RWPE2 (cell line): ENCODE results near the gene CFDP1.

Experiments
- ATAC-seq: fragments of 200-7000 bp; cut with Tn5 transposase; 3 replicates; pipeline ENCODE4 v1.9.1; 2021; ENCODE audit warnings: low read depth
- DNase-seq: peaks from one replicate; pipeline ENCODE4 v3.0.0-alpha.2; 2020; ENCODE audit warnings: low spot score
- H3K27ac ChIP-seq: fragments of 450-650 bp; 2 replicates; pipeline ENCODE4 v1.5.1; 2017; ENCODE audit warnings: mild to moderate bottlenecking; ENCODE audit not compliant: poor library complexity, severe bottlenecking
- H3K27me3 ChIP-seq: fragments of 250-450 bp; sonication (Bioruptor Pico); 2 replicates; pipeline ENCODE4 v1.5.1; 2021; ENCODE audit warnings: mild to moderate bottlenecking, moderate library complexity; ENCODE audit not compliant: insufficient read depth, poor library complexity, severe bottlenecking
- H3K36me3 ChIP-seq: fragments of 250-450 bp; sonication (Bioruptor Pico); 2 replicates; pipeline ENCODE4 v1.5.1; 2020; ENCODE audit warnings: low read depth, mild to moderate bottlenecking, moderate library complexity
- H3K4me1 ChIP-seq: fragments of 250-450 bp; sonication (Bioruptor Pico); 2 replicates; pipeline ENCODE4 v1.5.1; 2021; ENCODE audit warnings: mild to moderate bottlenecking, moderate library complexity; ENCODE audit not compliant: insufficient read depth, poor library complexity, severe bottlenecking
- H3K4me3 ChIP-seq: fragments of 250-450 bp; sonication (Bioruptor Pico); 2 replicates; pipeline ENCODE4 v1.5.1; 2021; ENCODE audit warnings: mild to moderate bottlenecking, moderate library complexity; ENCODE audit not compliant: severe bottlenecking
- H3K9me3 ChIP-seq: fragments of 250-450 bp; sonication (Bioruptor Pico); 2 replicates; pipeline ENCODE4 v1.5.1; 2021; ENCODE audit warnings: mild to moderate bottlenecking, moderate library complexity; ENCODE audit not compliant: severe bottlenecking
- TF ChIP-seq, protein P1 (sequence below): fragments of 450-650 bp; IDR thresholded peaks from one replicate; pipeline ENCODE4 v1.5.1; 2017; ENCODE audit warnings: mild to moderate bottlenecking, moderate library complexity; ENCODE audit not compliant: poor library complexity, severe bottlenecking

Gene CFDP1

GRCh38 chr16:75264457-75264998 lies 168.8 kb downstream of the CFDP1 start:
- no peaks in the 10 kb centered on the region for H3K9me3 ChIP-seq
- ATAC-seq (no peak), DNase-seq (no peak)
- H3K4me1 ChIP-seq, result peaks cover 27% of the 10 kb centered on the region
- TF ChIP-seq, protein P1, sequence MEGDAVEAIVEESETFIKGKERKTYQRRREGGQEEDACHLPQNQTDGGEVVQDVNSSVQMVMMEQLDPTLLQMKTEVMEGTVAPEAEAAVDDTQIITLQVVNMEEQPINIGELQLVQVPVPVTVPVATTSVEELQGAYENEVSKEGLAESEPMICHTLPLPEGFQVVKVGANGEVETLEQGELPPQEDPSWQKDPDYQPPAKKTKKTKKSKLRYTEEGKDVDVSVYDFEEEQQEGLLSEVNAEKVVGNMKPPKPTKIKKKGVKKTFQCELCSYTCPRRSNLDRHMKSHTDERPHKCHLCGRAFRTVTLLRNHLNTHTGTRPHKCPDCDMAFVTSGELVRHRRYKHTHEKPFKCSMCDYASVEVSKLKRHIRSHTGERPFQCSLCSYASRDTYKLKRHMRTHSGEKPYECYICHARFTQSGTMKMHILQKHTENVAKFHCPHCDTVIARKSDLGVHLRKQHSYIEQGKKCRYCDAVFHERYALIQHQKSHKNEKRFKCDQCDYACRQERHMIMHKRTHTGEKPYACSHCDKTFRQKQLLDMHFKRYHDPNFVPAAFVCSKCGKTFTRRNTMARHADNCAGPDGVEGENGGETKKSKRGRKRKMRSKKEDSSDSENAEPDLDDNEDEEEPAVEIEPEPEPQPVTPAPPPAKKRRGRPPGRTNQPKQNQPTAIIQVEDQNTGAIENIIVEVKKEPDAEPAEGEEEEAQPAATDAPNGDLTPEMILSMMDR, result no peak
- no peaks in the 10 kb centered on the region for H3K27me3 ChIP-seq
- peaks cover 39% of the 10 kb centered on the region for H3K36me3 ChIP-seq
- H3K27ac ChIP-seq, result peak overlapping the region; percentile 80
- peak overlapping the region; percentile 98 for H3K4me3 ChIP-seq

DNA sequence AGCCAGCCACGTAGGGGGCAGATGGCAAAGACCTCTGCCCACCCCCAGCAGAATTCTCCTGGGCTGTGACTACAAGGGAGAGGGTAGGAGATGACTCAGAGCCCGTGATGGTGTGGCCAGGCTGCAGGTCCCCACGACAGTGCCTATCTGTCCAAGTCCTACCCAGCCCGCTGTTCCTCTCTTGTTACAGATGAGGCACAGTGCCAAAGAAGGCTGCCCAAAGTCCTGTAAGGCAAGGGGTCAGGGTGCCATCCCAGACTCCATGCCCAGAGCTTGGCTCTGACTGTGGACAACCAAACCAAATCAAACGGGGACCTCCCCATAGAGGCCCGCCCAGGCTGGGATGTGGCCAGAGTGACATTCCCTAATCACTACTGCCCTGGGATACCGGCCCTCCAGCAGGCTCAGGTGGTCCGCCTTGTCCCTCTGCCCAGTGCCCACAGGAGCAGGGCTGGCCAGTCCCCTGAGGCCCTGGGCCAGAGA lies 169.3 kb downstream of the CFDP1 start:
- Histone ChIP-seq H3K27ac (peak overlapping the region; percentile 80), H3K4me1 (peaks cover 27% of the 10 kb centered on the region), H3K36me3 (peaks cover 43% of the 10 kb centered on the region), H3K27me3 (no peaks in the 10 kb centered on the region), H3K4me3 (peak overlapping the region; percentile 98), H3K9me3 (no peaks in the 10 kb centered on the region)
- TF ChIP-seq, protein P1, result no peak
- no peak for ATAC-seq
- DNase-seq, result no peak

GRCh38 chr16:75263291-75263962 lies 169.9 kb downstream of the CFDP1 start:
- no peak for DNase-seq
- no peak for ATAC-seq
- H3K27ac ChIP-seq, result peak overlapping the region; percentile 80
- peaks cover 43% of the 10 kb centered on the region for H3K36me3 ChIP-seq
- no peaks in the 10 kb centered on the region for H3K9me3 ChIP-seq
- no peaks in the 10 kb centered on the region for H3K27me3 ChIP-seq
- H3K4me3 ChIP-seq, result no peak overlapping the region
- peaks cover 27% of the 10 kb centered on the region for H3K4me1 ChIP-seq
- TF ChIP-seq, protein P1, result no peak

GRCh38 chr16:75262800-75263127 lies 170.5 kb downstream of the CFDP1 start:
- Histone ChIP-seq H3K4me3 (no peak overlapping the region), H3K36me3 (peaks cover 43% of the 10 kb centered on the region), H3K27me3 (no peaks in the 10 kb centered on the region), H3K27ac (no peak overlapping the region), H3K9me3 (no peaks in the 10 kb centered on the region), H3K4me1 (peaks cover 23% of the 10 kb centered on the region)
- DNase-seq (no peak), ATAC-seq (no peak)
- TF ChIP-seq, protein P1, result no peak

DNA sequence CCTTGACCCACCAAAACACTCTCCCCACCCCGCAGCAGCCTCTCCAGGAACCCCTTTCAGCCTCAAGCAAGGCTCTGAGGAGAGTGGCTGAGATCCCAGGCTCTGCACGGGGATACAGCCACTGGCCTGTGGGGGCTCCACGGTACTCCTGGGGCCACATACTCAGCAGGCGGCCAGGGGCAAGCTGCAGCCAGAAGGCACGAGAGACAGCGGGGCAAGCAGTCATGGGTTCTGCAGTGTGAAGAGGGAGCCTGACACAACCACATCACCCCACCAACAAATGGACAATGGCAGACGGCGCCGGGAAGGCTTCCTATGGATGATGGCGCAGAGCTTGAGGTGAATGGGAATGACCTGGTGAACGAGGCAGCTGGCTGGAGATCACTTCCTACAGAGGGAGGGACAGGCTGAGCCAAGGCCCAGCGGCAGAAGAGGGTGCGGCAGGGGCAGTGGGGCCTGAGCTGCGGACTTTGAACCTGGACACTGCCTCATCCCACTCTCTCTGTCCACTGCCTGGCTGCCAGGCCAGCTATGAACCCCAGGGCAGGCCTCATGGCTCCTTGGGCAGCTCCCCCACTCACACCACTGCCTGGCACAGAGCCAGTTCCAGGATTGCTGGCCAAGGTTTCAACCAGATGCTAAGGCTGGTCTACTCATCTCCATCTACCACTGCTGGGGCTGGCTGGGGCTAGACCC lies 171.1 kb downstream of the CFDP1 start:
- H3K9me3 ChIP-seq, result no peaks in the 10 kb centered on the region
- H3K4me3 ChIP-seq, result no peak overlapping the region
- ATAC-seq (no peak), DNase-seq (peak; percentile 44)
- TF ChIP-seq, protein P1, result no peak
- H3K36me3 ChIP-seq, result peaks cover 43% of the 10 kb centered on the region
- H3K27me3 ChIP-seq, result no peaks in the 10 kb centered on the region
- no peak overlapping the region for H3K27ac ChIP-seq
- peaks cover 23% of the 10 kb centered on the region for H3K4me1 ChIP-seq
